ENCODE measurements around the gene ST3GAL6.

The ST3GAL6 gene

GRCh38 chr3:98763076-98763475 lies at the start of gene ST3GAL6:
ST3GAL6 (plus strand) TSS chr3:98763340; CDS start chr3:98768441, 5,101 bp downstream.
- peak; percentile 74 to 88 (median 87) for DNase-seq

- no peak for DNase-seq
Observed at GRCh38 chr3:98713984-98714383, 49.2 kb upstream of the ST3GAL6 start.

GRCh38 chr3:98717584-98717983 lies 45.6 kb upstream of the ST3GAL6 start:
- no peak for DNase-seq

- DNase-seq = no peak
Observed at GRCh38 chr3:98718730-98719129, 44.4 kb upstream of the ST3GAL6 start.

- no peak for DNase-seq
Observed at GRCh38 chr3:98721776-98722175, 41.4 kb upstream of the ST3GAL6 start.

- DNase-seq = no peak
Observed at GRCh38 chr3:98722389-98722788, 40.8 kb upstream of the ST3GAL6 start.

- no peak for DNase-seq
Observed at GRCh38 chr3:98725352-98725751, 37.8 kb upstream of the ST3GAL6 start.

- no peak for DNase-seq
Observed at GRCh38 chr3:98726084-98726483, 37.1 kb upstream of the ST3GAL6 start.

- DNase-seq = no peak
Observed at GRCh38 chr3:98727638-98728037, 35.5 kb upstream of the ST3GAL6 start.

GRCh38 chr3:98728672-98729071 lies 34.5 kb upstream of the ST3GAL6 start:
- peak; percentile 37 to 88 (median 70) for DNase-seq

- DNase-seq = peak; percentile 92 to 95 (median 95)
Observed at GRCh38 chr3:98730338-98730737, 32.8 kb upstream of the ST3GAL6 start.

GRCh38 chr3:98730886-98731537 lies 32.1 kb upstream of the ST3GAL6 start:
- peak; percentile 41 to 67 (median 65) for DNase-seq

- DNase-seq = peak in 1 of 3 donors; percentile 25
Observed at GRCh38 chr3:98731720-98732285, 31.3 kb upstream of the ST3GAL6 start.

- peak; percentile 64 to 81 (median 67) for DNase-seq
Observed at GRCh38 chr3:98732286-98733052, 30.7 kb upstream of the ST3GAL6 start.

- DNase-seq = peak in 2 of 3 donors; percentile 48 to 69
Observed at GRCh38 chr3:98733053-98733811, 29.9 kb upstream of the ST3GAL6 start.

GRCh38 chr3:98733812-98734281 lies 29.3 kb upstream of the ST3GAL6 start:
- DNase-seq = peak; percentile 61 to 73 (median 66)

- DNase-seq = peak in 2 of 3 donors; percentile 42 to 51
Observed at GRCh38 chr3:98734306-98734705, 28.8 kb upstream of the ST3GAL6 start.

- DNase-seq = no peak
Observed at GRCh38 chr3:98734735-98735134, 28.4 kb upstream of the ST3GAL6 start.

GRCh38 chr3:98735296-98735695 lies 27.8 kb upstream of the ST3GAL6 start:
- no peak for DNase-seq

- no peak for DNase-seq
Observed at GRCh38 chr3:98735761-98736269, 27.3 kb upstream of the ST3GAL6 start.

- DNase-seq = no peak
Observed at GRCh38 chr3:98737301-98737700, 25.8 kb upstream of the ST3GAL6 start.

GRCh38 chr3:98739266-98739665 lies 23.9 kb upstream of the ST3GAL6 start:
- peak; percentile 29 to 65 (median 43) for DNase-seq

- no peak for DNase-seq
Observed at GRCh38 chr3:98740324-98740723, 22.8 kb upstream of the ST3GAL6 start.
